Amniotic epithelial cell (primary cell): ENCODE results near the gene GRK5.
"Not testable (repeated sequence)": the region's sequence is repeated elsewhere in the genome, so short reads cannot be mapped to it uniquely, and the experiment has no call there.

Experiments
- DNase-seq: peaks from one replicate; pipeline ENCODE4 v3.0.0-alpha.2; 2010; ENCODE audit warnings: low read depth

GRK5 gene

DNA sequence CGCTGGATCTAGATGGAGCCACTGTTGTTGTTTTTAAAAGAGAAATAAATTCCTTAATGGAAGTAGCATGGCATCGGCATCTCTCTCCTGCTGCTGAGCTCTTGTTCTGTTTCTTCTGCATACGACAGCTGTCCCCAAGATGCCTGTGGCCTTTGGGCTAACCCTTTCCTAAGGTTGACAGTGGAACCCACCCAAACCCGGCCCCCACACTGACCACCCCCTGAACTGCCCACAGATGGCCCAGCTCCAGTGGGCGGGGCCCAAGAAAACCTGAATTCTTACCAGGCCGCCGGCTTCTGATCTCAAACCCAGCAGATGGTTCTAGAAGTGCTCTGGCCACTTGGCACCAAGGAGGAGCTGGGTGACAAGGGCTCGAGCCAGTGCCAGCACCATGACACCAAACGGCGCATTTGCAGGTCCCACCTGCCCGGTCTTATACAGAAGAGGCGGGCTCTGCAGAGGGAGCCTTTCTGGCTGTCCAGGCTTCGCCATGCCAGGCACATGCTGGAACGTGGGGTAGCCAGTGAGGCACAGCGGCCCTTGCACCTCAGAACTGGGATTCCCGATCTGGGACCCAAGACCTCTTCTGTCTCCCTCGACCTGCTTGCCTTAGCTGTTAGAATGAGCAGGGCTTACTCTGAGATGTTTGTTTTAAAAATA is 252.4 kb downstream of the GRK5 start:
- DNase-seq: no peak

DNA sequence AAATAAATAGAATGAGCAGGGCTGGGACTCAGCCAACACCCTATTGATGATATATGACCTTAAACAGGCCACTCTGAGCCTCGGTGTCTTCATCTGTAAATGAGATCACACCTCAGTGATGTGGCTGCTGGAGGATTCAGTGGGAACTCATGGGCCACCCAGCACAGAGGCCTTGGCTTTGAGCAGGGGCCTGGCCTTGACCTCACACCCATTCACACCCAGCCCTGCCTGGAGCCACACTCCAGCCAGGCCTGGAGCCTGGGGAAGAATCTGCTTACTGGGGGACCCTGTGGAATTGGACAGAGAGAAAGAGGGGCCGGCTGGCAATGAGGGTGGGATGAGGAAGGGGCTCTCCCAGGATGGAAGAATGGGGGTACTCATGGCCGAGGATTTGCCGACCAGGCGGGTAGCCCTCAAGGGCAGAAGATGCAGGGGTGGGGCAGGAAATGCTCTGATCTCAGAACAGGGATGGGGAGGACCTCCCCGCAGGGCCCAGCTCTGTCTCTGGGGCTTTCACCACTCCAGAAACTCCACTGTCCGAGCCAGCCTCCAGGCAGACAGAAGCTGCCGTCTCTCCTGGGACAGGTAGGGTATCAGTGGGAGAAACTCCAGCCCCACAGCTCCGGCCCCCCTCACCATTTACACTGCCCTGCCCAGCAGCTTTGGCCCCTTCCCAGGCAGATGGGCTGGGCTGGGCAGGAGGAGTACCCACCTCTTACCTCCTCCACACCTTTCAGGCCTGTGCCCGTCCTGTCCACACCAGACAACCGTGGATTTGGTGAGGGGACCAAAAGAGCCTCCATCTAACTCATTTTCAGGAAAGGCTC is 253.2 kb downstream of the GRK5 start:
- no peak for DNase-seq

DNA sequence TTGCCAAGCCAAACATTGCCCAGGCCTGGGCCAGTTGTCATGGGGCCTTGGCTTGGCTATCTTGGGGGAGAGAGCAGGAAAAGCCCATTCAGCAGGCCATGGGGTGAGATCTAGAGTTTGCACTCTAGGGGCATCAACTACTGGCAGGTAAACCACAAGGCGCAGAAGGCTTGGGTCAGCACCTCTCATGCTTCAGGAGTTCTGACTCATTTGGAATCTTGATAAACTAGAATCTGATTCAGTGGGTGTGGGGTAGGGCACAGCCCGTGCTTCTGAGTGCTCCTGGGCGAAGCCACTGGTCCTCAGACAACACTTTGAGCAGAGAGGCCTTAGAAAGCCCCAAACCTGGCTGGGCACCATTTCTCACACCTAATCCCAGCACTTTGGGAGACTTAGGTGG is 254.0 kb downstream of the GRK5 start:
- DNase-seq: peak; percentile 11

DNA sequence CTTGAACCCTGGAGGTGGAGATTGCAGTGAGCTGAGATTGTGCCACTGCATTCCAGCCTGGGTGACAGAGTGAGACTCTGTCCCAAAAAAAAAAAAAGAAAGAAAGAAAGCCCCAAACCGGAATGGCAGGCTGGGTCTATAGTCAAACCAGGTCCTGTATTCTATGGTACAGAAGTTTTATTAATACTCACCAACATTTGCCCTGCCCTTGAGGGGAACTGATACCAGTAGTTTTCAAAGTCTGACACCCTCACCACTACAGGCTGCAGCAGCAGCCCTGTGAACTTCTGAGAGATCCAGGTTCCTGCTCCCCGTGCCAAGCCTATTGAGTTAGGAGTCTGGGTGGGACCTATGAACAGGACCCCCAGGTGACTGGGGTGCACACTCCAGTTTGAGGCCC is 254.6 kb downstream of the GRK5 start:
- no peak for DNase-seq

DNA sequence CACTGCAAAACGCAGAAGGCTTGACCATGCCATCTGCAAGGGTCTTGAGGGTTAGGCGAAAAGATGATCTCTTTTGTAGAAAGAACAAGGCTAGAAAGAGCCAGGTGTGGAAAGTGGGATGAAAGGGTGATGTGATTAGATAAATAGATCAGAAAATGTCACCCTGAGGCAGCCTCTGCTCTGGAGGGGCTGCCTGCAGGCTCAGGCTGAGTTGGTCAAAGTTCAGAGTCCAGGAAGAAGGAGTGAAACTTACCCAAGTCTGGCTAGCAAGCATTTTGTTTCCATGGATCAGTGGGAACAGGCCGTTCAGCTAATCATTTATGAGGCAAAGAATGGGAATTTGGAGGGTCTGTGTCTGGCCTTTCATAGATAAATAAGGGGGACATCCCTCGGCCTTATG is 255.4 kb downstream of the GRK5 start:
- DNase-seq: no peak

DNA sequence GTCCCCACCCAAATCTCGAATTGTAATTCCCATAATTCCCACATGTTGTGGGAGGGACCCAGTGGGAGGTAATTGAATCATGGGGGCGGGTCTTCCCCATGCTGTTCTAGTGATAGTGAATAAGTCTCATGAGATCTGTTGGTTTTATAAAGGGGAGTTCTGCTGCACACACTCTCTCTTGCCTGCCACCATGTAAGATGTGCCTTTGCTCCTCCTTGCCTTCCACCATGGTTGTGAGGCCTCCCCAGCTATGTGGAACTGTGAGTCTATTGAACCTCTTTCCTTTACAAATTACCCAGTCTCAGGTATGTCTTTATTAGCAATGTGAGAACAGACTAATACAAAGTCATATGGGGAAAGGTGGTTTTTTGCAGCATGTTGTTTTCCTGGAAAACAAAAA is 255.8 kb downstream of the GRK5 start:
- DNase-seq: not testable (repeated sequence)

DNA sequence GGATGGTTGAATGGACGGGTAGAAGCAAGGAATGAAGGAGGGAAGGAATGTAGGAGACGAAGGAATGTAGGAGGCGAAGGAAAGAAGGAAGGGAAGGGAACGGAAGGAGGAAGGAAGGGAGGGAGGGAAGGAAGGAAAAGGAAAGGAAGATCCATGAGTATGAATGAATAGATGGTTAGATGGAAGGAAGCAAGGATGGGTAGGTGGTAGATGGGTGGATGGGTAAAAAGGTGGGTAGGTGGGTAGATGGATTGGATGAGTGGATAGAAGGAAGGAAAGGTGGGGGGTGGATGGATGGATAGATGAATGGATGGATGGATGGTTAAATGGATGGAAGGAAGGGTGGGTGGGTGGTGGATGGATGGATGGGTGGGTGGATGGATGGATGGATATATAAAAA is 257.7 kb downstream of the GRK5 start:
- no peak for DNase-seq

DNA sequence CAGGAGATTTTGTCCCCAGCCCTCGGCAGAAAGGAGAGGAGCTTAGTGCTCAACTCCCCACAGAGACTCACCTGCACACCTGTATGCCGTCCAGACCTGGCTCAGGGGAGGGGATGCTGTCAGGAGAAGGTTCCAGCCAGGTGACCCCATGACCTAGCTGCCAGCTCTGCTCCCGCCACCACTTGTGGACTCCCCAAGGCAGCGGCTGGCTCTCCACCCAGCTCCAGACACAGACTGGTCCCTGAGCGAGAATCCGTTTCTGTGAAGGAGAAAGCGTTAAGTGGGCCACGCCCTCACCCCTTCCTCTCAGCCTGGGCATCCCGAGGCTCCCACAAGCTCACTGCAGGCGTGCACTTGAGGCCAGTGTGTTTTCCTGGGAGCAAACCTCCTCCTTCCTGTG is 258.7 kb downstream of the GRK5 start:
- DNase-seq: no peak

DNA sequence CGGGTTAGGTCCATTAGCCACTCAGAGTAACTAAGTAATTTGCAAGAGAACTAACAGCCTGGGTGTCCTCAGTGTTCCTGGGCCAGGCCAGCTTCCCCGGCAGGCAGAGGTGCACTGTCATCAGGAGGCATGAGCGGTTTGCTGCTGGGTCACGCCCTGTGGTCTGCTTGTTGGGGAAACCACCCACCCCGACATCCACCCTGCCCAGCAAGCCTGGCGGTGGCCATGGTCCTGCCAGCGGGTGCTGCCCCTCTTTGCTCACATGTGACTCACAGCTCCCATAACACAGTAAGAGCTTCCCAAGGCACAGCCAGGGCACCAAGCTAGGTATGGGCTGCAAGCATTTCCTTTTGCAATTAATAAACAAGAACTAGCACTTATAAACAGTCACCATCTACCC is 259.3 kb downstream of the GRK5 start:
- DNase-seq: peak; percentile 6

DNA sequence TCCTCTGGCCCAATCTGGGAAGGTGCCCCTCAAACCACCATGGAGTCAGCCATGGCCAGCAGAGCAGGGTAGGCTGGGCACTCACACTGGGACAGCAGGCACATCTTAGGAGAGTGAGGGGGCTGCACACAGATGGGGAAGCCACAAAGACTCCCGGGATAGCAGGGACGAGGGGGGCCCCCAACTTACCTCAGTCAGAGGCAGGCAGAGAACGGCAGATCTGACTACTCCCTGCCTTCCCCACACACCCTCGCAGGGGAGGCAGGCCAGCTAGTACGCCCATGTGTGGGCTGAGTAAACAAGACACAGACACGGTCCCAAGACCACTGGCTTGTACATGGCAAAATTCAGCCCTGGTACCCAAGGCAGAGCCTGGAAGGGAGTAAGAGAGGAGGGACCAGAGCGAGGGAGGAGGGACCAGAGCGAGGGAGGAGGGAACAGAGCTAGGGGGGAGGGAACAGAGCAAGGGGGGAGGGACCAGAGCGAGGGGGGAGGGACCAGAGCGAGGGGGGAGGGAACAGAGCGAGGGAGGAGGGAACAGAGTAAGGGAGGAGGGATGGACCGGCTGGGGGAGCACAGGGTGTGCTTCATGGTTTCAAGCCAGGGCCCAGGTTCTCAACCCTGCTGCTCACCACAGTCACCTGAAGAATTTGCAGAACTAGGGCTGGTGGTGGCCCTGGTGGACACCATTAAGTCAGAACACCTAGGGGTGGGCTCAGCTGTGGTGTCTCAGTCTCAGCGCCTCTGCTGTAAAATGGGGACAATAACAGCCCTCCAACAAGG is 261.4 kb downstream of the GRK5 start:
- DNase-seq: no peak

DNA sequence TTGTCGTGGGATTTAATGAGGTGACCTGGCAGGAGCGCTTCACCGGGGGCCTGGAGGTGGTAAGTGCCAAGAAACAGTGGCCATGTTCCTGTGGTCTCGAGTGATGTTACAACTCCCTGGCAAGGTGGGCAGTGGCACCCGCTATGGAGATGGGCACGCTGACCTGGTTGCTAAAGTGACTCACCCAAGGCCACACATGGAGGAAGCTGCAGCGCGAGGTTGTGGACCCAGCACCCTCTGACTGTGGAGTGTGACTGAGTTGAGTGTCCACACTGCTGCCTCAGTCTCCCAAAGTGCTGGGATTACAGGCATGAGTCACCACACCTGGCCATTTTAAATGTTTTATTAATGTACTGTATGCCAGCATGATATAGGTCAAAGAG is 261.9 kb downstream of the GRK5 start:
- DNase-seq: no peak

DNA sequence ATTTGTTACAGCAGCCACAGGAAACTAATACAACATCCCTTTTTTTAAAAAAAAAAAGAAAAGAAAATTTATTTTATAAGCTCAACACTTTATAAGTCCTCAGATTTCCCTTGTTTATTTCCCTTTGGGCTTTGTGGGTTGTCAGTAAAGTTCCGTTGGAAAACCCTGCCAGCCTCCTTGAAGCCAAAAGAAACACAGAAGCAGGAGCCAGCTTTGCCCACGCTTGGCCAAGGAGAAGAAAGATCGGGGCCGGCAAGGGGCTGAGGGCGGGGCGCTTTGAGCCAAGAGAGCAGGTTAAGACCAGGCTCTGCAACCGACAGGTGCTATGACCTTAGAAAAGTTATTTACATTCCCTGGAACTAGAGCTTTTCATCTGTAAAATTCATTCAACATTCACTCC is 262.5 kb downstream of the GRK5 start:
- DNase-seq: no peak

DNA sequence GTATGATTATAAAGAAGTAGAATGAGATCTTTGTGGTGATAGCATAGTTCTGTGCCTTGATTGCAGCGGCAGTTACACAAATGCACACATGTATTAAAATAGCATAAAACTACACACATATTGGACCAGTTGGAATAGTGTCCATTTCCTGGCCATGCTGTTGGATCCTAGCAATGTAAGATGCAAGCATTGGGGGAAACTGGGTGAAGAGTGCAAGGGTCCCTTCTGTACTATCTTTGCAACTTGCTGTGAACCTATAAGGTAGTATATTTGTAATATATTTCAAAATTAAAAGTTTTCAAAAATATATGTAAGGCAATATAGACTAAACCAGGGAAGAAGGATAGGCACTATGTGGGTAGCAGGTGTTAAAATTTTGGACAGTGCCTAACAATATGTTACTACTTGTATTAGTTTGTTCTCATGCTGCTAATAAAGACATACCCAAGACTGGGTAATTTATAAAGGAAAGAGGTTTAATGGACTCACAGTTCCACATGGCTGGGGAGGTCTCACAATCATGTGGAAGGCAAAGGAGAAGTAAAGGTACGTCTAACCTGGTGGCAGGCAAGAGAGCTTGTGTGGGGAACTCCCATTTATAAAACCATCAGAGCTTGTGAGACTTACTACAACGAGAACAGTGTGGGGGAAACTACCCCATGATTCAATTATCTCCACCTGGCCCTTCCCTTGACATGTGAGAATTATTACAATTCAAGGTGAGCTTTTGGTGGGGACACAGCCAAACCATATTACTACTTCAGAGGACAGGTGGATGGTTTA is 263.7 kb downstream of the GRK5 start:
- DNase-seq: no peak

DNA sequence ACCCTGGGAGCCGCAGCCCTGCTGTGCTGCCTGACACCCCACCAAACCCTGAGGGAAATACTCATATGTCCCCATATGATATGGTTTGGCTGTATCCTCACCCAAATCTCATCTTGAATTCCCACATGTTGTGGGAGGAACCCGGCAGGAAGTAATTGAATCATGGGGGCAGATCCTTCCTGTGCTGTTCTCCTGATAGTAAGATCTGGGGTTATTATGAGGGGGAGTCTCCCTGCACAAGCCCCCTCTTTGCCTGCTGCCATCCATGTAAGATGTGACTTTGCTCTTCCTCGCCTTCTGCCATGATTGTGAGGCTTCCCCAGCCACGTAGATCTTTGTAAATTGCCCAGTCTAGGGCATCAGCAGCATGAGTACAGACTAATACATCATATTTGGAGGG is 266.4 kb downstream of the GRK5 start:
- no peak for DNase-seq

DNA sequence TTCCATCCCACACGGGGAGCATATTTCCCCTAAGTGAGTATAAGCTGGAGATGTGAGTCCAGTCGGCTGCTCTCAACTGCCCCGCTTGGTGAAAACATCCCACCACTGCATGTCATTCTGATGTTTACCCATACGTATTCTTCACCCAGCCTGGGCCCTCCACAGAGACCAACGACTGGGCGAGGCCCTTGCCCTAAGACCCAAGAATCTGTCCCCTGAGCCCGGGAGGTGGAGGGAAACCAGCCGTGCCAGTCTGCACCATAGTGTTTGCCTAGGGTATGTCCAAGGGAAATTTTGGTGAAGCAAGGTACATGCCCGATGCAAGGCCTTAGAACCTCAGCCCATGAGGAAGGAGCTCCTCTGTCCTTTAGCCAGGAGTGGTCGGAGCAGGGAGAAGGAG is 267.2 kb downstream of the GRK5 start:
- no peak for DNase-seq

DNA sequence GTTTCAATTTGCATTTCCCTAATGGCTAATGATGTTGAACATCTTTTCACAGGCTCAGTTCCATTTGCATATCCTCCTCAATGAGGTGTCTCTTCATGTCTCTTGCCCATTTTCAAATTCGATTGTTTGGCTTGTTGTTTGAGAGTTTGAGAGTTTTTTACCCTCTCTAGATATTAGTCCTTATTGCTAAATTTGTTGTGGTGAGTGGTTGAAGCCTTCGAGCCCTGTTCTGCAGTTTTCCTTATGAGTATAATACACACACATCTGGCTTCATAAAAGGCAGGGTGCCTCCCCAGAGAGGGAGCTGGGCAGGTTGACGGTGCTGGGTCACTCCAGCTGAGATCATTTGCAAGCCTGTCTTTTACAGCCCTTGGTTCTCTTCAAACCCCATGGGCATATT is 270.1 kb downstream of the GRK5 start:
- no peak for DNase-seq

DNA sequence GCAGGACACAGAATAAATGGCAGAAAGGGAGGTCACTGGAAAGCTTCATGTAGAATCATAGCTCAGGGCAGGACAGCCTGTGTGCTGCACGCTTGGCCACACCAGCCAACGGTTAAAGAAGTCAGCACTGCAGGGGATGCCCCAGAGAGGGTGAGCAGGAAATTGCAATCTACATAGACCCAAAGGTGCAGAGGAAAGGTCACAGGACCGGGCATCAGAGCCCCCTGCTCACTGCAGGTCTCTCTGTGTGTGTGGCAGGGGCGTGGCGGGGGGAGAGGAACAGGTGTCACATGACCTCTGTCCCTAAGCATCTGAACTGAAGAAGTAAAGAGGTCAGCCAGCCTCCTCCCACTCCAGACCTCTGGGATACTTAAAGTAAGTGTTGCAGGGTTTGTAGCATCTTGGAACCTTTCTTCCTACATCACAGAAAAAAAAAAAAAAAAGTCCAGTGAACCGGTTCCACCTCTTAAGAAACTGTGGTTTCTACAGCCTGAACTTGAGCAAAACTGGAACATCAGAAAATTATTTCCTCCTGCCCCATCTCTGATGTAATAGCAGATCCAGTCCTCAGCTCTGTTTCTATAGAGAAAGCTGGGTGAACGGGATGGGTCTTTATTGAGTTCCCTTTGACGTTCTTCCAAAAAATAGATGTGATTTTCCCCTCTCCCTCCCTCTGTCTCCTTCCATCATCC is 270.9 kb downstream of the GRK5 start:
- no peak for DNase-seq

DNA sequence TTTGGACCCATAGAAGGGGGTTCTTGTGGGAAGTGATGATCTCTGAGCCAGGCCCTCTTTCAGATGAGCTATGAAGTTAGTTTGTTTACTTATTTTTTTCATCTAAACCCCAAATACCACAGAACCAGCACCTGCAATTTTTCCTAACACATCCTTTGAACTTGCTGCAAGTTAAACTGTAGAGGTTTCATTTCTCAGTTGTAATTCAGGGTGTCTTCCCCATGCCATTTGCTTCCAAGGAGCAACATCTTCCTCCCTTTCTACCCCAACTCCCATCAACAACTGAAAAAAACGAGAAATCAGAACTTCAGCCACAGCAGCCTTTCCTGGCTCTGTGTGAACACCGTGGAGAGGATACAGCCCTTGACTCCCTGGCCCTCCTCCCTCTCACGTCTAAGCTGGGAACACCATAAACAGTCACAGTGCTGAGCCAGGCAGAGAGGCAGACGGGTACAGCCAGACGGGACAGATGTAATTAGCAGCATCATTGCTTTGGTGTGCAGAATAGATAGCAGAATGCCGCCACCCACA is 271.5 kb downstream of the GRK5 start:
- no peak for DNase-seq

DNA sequence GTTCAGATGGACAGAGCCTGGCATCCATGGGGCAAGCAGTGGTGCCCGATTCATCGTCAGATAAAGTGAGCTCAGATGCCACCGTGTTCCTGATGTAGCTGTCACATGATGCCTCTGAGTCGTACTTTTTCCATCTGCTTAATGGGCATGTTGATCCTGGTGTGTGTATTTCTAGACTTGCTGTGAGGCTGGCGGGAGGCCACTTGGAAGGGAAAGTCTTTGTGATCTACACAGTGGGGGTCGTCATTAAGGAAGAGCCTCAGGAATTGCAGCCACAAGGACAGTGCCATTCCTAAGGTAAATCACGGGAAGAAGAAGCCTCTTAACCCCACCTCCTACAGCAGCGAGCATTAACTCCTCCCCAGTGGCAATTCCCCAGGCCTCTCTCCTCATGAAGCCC is 272.2 kb downstream of the GRK5 start:
- no peak for DNase-seq

DNA sequence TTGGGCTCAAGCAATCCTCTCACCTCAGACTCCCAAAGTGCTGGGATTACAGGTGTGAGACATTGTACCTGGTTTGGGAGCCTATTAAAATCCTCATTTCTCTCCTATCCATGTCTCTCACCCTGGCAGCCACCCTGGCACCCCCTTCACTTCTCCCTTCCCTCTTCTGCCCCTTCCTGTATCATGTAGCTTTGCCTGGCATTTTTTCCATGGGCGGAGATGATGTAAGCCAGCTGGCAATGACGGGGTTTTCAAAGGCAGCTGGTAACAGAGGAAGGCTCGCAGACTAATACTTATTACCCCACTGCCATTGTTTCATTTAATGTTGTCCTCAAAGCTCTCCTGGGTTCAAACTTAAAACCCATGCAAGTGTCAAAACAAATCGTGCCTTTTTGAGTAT is 273.3 kb downstream of the GRK5 start:
- no peak for DNase-seq

DNA sequence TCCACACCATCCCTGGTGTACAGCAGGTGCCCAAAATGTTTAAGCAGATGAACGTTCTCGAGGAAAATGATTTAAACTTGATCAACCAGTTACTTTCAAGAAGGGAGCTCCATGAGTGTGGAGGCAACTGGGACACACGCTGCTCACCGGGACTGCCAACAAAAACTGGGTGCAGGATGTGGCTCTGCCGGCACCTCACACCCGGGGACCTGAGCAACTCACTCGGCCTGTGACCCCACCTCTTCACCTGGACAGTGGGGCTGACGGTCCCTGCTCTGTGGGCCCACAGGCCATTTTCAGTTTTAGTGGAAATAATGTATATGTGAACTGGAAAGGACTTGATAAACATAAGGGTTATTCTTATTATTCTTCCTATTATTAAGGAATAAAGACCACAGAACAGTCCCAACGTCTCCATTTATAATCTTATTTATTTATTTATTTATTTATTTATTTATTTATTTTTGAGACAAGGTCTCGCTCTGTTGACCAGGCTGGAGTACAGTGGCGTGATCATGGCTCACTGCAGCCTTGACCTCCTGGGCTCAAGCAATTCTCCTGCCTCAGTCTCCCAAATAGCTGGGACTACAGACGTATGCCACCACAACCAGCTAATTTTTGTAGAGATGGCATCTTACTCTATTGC is 274.5 kb downstream of the GRK5 start:
- no peak for DNase-seq
